Right atrium auricular region (tissue), 2 donors: ENCODE data around the gene SERGEF. TPM values are rescaled to one million over a fixed set of nuclear protein-coding genes. Genes with fewer than 3 reads are reported as not detected.

ENCODE experiments used
- DNase-seq: peaks from one replicate; pipeline ENCODE4 v3.0.0-alpha.2; 2019; ENCODE audit warnings: low spot score
- H3K27ac ChIP-seq, 2 donors: fragments of 200-600 bp; sonication (generic); 1 replicate in 1 of 2; 2 replicates in 1 of 2; pipeline ENCODE4 v1.5.1; 2016 to 2019
- H3K27me3 ChIP-seq, 2 donors: fragments of 200-600 bp; sonication (generic); one replicate each; pipeline versions ENCODE4 v1.5.1 to v1.6.0; 2017 to 2019
- H3K36me3 ChIP-seq: fragments of 200-600 bp; sonication (generic); one replicate; pipeline ENCODE4 v1.5.1; 2016
- H3K4me1 ChIP-seq, 2 donors: fragments of 200-600 bp; sonication (generic); one replicate each; pipeline versions ENCODE4 v1.5.1 to v1.6.0; 2017 to 2019
- H3K4me3 ChIP-seq, 2 donors: fragments of 200-600 bp; sonication (generic); 1 replicate in 1 of 2; 2 replicates in 1 of 2; pipeline ENCODE4 v1.5.1; 2017 to 2019; ENCODE audit warnings: mild to moderate bottlenecking in 1 of 2, moderate library complexity in 1 of 2
- H3K9me3 ChIP-seq, 2 donors: fragments of 200-600 bp; sonication (generic); one replicate each; pipeline ENCODE4 v1.5.1; 2019
- CTCF ChIP-seq, 2 donors: fragments of 200-600 bp; sonication (generic); IDR thresholded peaks; one replicate each; pipeline ENCODE4 v1.5.1; 2019; ENCODE audit warnings: antibody characterized with exemption in 2 of 2
- total RNA-seq, 2 donors: library from RNA; depleted of rRNA; stranded (reverse); fragments of >200 nt; gene quantifications; one replicate each; pipeline ENCODE4 v1.1.0, GENCODE V29; 2016

The SERGEF gene
- total RNA-seq, 2 donors from 2014 or later: 18.1 to 27.6 TPM

GRCh38 chr11:17813391-17814059, 199.3 kb downstream of the SERGEF start:
- Histone ChIP-seq H3K4me3 (no peak overlapping the region), H3K4me1 (peaks cover 0 to 23% of the 10 kb centered on the region in 2 donors), H3K36me3 (no peaks in the 10 kb centered on the region), H3K27me3 (no peaks in the 10 kb centered on the region), H3K9me3 (no peaks in the 10 kb centered on the region), H3K27ac (no peak overlapping the region)
- DNase-seq: no peak
- no peak for TF ChIP-seq CTCF (IDR thresholded peaks at IDR 0.05)

- TF ChIP-seq CTCF (IDR thresholded peaks at IDR 0.05): no peak
- Histone ChIP-seq H3K27ac (no peak overlapping the region), H3K9me3 (no peaks in the 10 kb centered on the region), H3K36me3 (no peaks in the 10 kb centered on the region), H3K4me1 (peaks cover 0 to 23% of the 10 kb centered on the region in 2 donors), H3K27me3 (no peaks in the 10 kb centered on the region), H3K4me3 (no peak overlapping the region)
- no peak for DNase-seq
Measured at GRCh38 chr11:17812865-17813187, 200.0 kb downstream of the SERGEF start.

- Histone ChIP-seq H3K27ac (no peak overlapping the region), H3K9me3 (no peaks in the 10 kb centered on the region), H3K36me3 (no peaks in the 10 kb centered on the region), H3K27me3 (no peaks in the 10 kb centered on the region), H3K4me3 (no peak overlapping the region), H3K4me1 (peaks cover 0 to 26% of the 10 kb centered on the region in 2 donors)
- DNase-seq: no peak
- TF ChIP-seq CTCF (IDR thresholded peaks at IDR 0.05): no peak
Measured at GRCh38 chr11:17812091-17812864, 200.6 kb downstream of the SERGEF start.

- Histone ChIP-seq H3K27ac (no peak overlapping the region), H3K4me3 (no peak overlapping the region), H3K9me3 (no peaks in the 10 kb centered on the region), H3K4me1 (peaks cover 0 to 33% of the 10 kb centered on the region in 2 donors), H3K36me3 (no peaks in the 10 kb centered on the region), H3K27me3 (no peaks in the 10 kb centered on the region)
- TF ChIP-seq CTCF (IDR thresholded peaks at IDR 0.05): no peak
- no peak for DNase-seq
Measured at GRCh38 chr11:17811352-17811751, 201.5 kb downstream of the SERGEF start.

GRCh38 chr11:17810746-17811145, 202.1 kb downstream of the SERGEF start:
- no peak for DNase-seq
- Histone ChIP-seq H3K9me3 (no peaks in the 10 kb centered on the region), H3K4me1 (peaks cover 0 to 33% of the 10 kb centered on the region in 2 donors), H3K4me3 (no peak overlapping the region), H3K27me3 (no peaks in the 10 kb centered on the region), H3K27ac (no peak overlapping the region), H3K36me3 (no peaks in the 10 kb centered on the region)
- no peak for TF ChIP-seq CTCF (IDR thresholded peaks at IDR 0.05)
